LNCaP clone FGC (cell line): Measurements from ENCODE around the gene LGMN.
"Not testable (repeated sequence)": the region's sequence is repeated elsewhere in the genome, so short reads cannot be mapped to it uniquely, and the experiment has no call there.

Source experiments
- DNase-seq: peaks from one replicate; pipeline ENCODE4 v3.0.0-alpha.2; 2011; ENCODE audit warnings: low read depth
- H3K4me3 ChIP-seq: 2 replicates; pipeline ENCODE4 v1.5.1; 2011; ENCODE audit warnings: mild to moderate bottlenecking, low read depth, low read length, control low read depth
- TF ChIP-seq, protein P1 (sequence below): IDR thresholded peaks from 2 replicates; pipeline ENCODE4 v1.5.1; 2012; ENCODE audit warnings: mild to moderate bottlenecking; ENCODE audit not compliant: control insufficient read depth, insufficient read depth; ENCODE audit errors: extremely low read depth

Gene LGMN

DNA sequence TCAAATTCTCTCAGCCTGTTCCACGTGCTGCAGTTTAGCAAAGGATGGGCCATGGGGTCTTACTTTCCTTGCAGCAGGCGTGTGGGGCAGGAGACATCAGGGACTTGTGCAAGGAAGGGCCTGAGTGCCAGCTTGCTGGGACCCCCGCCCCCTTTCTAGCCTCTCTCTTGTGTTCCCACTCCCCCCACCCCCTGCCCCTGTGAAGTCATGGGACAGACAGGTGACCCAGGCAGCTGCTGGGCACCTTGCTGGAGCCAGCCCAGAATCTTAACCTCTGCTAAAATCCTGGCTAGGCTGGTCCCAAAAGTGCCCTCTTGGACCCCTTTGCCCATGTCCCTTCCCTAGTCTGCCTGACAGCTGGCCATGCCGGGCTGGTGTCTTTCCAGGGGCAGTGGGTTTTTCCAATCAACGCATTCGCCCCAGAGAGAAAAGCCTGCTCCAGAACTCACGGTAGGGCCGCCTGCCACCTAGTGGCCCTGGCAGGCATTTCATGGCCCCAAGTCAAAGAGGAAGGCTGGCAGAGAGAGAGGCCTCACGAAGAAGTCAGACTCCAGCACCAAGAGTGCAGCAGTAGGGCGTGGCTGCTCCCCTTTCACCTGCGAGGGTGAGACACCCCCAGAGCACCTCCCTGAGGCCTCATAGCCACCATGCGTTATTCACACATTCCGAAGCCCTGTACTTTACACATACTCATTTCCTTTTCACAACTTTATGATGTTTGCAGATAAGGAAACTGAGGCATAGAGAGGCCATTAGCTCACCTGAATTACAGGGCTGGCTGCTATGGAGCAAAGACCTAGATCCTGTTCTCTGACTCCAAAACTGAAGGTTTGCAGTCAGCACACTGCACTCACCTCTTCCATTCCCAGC lies 67.4 kb downstream of the LGMN start:
- TF ChIP-seq, protein P1, sequence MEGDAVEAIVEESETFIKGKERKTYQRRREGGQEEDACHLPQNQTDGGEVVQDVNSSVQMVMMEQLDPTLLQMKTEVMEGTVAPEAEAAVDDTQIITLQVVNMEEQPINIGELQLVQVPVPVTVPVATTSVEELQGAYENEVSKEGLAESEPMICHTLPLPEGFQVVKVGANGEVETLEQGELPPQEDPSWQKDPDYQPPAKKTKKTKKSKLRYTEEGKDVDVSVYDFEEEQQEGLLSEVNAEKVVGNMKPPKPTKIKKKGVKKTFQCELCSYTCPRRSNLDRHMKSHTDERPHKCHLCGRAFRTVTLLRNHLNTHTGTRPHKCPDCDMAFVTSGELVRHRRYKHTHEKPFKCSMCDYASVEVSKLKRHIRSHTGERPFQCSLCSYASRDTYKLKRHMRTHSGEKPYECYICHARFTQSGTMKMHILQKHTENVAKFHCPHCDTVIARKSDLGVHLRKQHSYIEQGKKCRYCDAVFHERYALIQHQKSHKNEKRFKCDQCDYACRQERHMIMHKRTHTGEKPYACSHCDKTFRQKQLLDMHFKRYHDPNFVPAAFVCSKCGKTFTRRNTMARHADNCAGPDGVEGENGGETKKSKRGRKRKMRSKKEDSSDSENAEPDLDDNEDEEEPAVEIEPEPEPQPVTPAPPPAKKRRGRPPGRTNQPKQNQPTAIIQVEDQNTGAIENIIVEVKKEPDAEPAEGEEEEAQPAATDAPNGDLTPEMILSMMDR = peak; percentile 89
- DNase-seq = peak; percentile 32
- no peak overlapping the region for H3K4me3 ChIP-seq

DNA sequence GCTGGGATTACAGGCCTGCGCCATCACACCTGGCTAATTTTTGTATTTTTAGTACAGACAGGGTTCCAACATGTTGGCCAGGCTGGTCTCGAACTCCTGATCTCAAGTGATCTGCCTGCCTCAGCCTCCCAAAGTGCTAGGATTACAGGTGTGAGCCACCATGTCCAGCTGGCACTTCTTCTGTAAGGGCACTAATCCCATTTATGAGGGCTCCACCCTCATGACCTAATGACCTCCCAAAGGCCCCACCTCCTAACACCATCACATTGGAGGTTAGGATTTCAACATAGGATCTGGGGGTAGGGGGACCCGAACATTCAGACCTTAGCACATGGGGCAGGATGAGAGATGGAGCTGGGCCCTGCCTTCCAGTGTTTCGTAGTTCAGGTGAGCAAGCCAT lies 68.1 kb downstream of the LGMN start:
- not testable (repeated sequence) for H3K4me3 ChIP-seq, DNase-seq

DNA sequence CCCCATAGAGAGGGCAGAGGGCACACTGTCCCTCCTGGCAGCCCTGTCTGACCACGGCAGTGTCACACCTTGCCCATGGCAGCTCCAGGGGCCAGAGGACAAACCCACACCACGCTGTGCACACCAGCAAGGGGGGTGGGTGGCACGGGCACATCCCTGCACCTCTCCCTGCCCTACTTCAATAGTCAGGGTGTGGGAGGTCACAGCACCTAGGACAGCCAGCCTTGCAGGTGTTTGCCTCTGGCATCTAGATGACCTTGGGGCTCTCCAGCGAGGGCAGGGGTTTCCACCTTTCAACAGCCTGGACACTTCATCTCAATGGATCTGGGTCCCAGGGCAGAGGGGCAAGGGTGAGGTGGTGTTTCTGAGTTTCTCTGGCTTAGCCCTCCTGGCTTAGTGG lies 69.2 kb downstream of the LGMN start:
- TF ChIP-seq, protein P1 = no peak
- H3K4me3 ChIP-seq = no peak overlapping the region
- DNase-seq = no peak

DNA sequence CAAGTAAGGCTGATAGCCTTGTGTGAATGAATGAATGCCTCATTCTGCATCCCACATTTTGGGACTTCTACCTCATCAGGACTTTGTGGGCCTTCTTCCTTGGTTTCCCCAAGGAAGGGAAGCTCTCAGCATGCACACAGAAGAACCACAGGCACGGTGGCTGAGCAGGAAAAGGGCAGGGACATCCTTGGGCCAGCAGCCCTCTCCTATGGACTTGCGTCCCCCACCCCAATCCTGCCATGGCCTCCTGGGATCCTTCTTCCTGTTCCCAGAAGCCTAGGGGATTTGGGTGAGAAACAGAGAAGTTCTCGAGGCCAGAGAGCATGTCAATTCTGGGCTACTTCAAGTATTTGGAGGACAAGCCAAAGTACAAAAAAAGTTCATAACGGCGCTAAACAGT lies 69.7 kb downstream of the LGMN start:
- H3K4me3 ChIP-seq = no peak overlapping the region
- TF ChIP-seq, protein P1 = no peak
- DNase-seq = no peak

DNA sequence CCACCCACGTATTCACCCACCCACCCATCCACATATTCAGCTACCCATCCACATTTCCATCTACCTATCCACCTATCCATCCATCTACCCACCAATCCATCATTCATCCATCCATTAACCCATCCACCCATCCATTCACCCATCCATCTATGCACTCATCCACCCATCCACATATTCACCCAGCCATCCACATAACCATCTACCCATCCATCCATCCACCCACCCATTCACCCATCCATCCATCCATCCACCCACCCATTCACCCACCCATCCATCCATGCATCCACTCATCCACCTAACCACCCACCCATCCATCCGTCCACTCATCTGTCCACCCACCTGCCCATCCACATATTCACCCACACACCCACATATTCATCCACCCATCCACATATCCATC lies 70.5 kb downstream of the LGMN start:
- DNase-seq = no peak
- no peak overlapping the region for H3K4me3 ChIP-seq
- TF ChIP-seq, protein P1 = no peak

DNA sequence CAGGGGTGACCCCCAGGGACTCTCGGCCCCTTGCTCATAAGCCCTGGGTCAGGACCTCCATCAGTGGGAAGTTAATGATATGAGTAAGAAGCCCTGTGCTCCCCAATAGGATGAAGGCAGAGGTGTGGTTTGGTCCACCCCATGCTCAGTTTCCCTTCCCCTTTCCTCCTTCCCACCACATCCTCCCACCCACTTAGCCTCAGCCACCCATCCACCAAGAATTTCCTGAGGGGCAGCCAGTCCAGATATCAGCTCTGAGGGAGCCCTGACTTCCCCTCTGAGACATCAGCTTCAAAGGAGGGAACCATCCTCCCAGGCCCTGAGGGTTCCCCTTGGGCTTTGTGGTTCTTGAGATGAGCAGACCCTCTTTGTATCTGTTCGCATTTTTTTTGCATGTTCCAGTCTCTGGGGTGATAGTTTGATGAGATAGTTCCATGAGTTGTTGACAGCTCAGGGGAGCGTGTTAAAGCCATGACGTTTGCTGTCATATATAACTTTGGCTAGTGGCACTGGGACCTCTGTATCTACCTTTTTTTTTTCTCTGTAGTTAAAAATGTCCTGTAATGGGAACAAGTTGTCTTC lies 71.2 kb downstream of the LGMN start:
- TF ChIP-seq, protein P1 = no peak
- H3K4me3 ChIP-seq = no peak overlapping the region
- no peak for DNase-seq

DNA sequence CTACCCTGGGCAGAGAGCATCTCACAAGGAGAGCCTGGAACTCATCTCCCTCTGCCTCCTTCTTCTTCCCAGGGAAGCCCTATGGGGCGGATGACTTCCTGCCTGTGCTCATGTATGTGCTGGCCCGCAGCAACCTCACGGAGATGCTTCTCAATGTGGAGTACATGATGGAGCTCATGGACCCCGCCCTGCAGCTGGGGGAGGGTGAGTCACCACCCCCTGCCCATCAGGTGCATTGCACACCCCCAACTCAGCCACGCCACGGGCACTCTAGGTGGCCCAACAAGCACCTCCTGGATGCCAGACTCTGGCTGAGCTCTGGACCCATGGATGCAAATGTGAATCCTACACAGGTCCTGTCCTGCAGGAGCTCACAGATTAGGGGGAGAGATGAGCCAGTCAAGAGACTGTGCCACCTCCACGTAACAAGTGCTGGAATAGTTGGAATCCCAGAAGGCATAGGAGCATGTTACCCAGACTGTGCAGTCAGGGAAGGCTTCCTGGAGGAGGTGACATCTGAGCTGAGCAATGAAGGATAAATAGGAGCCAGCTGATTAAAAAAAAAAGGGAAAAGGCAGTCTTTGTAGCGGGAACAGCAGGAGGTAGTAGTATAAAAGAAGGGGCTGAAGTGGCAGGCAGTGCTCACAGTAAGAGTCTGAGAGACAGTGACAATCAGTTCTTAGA lies 71.9 kb downstream of the LGMN start:
- no peak for DNase-seq
- TF ChIP-seq, protein P1 = no peak
- no peak overlapping the region for H3K4me3 ChIP-seq
